ENCODE measurements around the gene RNU4-1. TPM values are rescaled to one million over a fixed set of nuclear protein-coding genes. Genes with fewer than 3 reads are reported as not detected.

Gene RNU4-1
- total and polyA plus RNA-seq, 2 of the 4 experiments (the other 2 are of a cell fraction), result under 0.01 TPM; not detected in 1

- Histone ChIP-seq H3K56ac (ENCODE audit: extremely low read depth, insufficient read depth, low read length) (no peak overlapping the region), H3K18ac (ENCODE audit: low read depth, low read length) (no peak overlapping the region), H2AK5ac (ENCODE audit: low read depth, low read length) (no peak overlapping the region), H3K4ac (ENCODE audit: low read depth, low read length) (no peak overlapping the region), H3K4me2 (ENCODE audit: low read depth, low read length) (no peak overlapping the region), H2BK20ac (ENCODE audit: low read depth, low read length) (no peak overlapping the region), H4K20me1 (ENCODE audit: insufficient read depth, low read length) (no peaks in the 10 kb centered on the region), H3K9ac (ENCODE audit: low read depth, low read length) (no peak overlapping the region), H3K27me3 (ENCODE audit: control insufficient read depth, insufficient read depth, low read length) (no peaks in the 10 kb centered on the region), H2BK120ac (ENCODE audit: low read depth, low read length) (no peak overlapping the region), H3K23ac (ENCODE audit: low read depth, low read length) (no peak overlapping the region), H3K36me3 (ENCODE audit: control insufficient read depth, insufficient read depth, low read length) (no peaks in the 10 kb centered on the region), H2AK9ac (replicated peaks; ENCODE audit: low read depth, low read length, poor library complexity) (no peak overlapping the region), H3K9me3 (ENCODE audit: control insufficient read depth, insufficient read depth, low read length) (no peaks in the 10 kb centered on the region), H4K8ac (ENCODE audit: low read depth in 2 of 2, low read length in 2 of 2) (no peak overlapping the region), H4K5ac (ENCODE audit: low read depth, low read length) (no peak overlapping the region), H3K14ac (replicated peaks; ENCODE audit: low read depth, low read length) (no peak overlapping the region), H2BK15ac (ENCODE audit: low read depth, low read length) (no peak overlapping the region), H3K9me1 (ENCODE audit: insufficient read depth, low read length) (no peaks in the 10 kb centered on the region), H3K79me1 (ENCODE audit: low read depth in 1 of 2, low read length in 2 of 2) (no peaks in the 10 kb centered on the region), H3K4me1 (ENCODE audit: control insufficient read depth, insufficient read depth, low read length) (peaks cover 3% of the 10 kb centered on the region), H3K27ac (ENCODE audit: insufficient read depth, low read length) (no peak overlapping the region), H2BK5ac (ENCODE audit: low read depth, low read length, poor library complexity, severe bottlenecking) (no peak overlapping the region), H4K91ac (ENCODE audit: insufficient read depth, low read depth, low read length) (no peak overlapping the region), H2AFZ (replicated peaks; ENCODE audit: low read length, poor library complexity) (no peak overlapping the region), H3K4me3 (ENCODE audit: insufficient read depth, low read depth, low read length) (no peak overlapping the region)
- intact Hi-C loops (cut with micrococcal nuclease) (no loop called here), dilution Hi-C loops (cut with HindIII; ENCODE audit: low sequenced_read_pairs, unreplicated experiment) (no loop called here), in situ Hi-C loops (cut with MboI; ENCODE audit: low sequenced_read_pairs) (no loop called here)
- POLR2A ChIA-PET (ENCODE audit: unreplicated experiment), result no interaction called here
- CTCF ChIA-PET, result no interaction called here
- ATAC-seq (ENCODE audit: low read depth), result no peak
- no peak for DNase-seq
- TF ChIP-seq CTCF (conservative IDR thresholded peaks at IDR 0.05; ENCODE audit: low read depth, low read length) (0 out of 2 replicates have a peak, but pooled peaks have one; percentile 18), RAD21 (IDR thresholded peaks at IDR 0.05; ENCODE audit: low read length) (no peak)
- no TSS peak for BruUV-seq (replicated peaks)
- no CpG with 5 or more reads among the region's 5 CpGs for WGBS, 2 experiments (ENCODE audit: extremely low coverage in 2 of 2, insufficient read length in 1 of 2)
These were observed 21.2 kb upstream of the RNU4-1 start for GRCh38 chr12:120314220-120314619.

Measured in IMR-90 (cell line).